B cell (primary cell): ENCODE results near the gene UPF3A. TPM values are rescaled to one million over a fixed set of nuclear protein-coding genes. Genes with fewer than 3 reads are reported as not detected.

ENCODE experiments used
- ATAC-seq: fragments of 200-7000 bp; cut with Tn5 transposase; one replicate; pipeline ENCODE4 v1.10.0; 2021; ENCODE audit warnings: low read depth, mild to moderate bottlenecking, moderate number of reproducible peaks, moderate library complexity
- CTCF ChIA-PET: fragments of 350-600 bp; sonication (Branson Sonifier 250); formaldehyde crosslinking; loops from one replicate; lab custom pipeline; 2021; ENCODE audit warnings: antibody characterized with exemption, inconsistent platforms; lab: Charles Lee
- POLR2A ChIA-PET: fragments of 350-600 bp; sonication (Branson Sonifier 250); formaldehyde crosslinking; loops from one replicate; lab custom pipeline; 2021; ENCODE audit warnings: antibody characterized with exemption; lab: Charles Lee
- DNase-seq: peaks from one replicate; pipeline ENCODE4 v3.0.0; 2013
- H2AFZ ChIP-seq: 2 replicates; pipeline ENCODE4 v1.6.1; 2012; ENCODE audit warnings: mild to moderate bottlenecking, low read depth, low read length; ENCODE audit not compliant: insufficient read depth, poor library complexity, severe bottlenecking
- H3K27ac ChIP-seq, 2 donors: 1 replicate in 1 of 2; 2 replicates in 1 of 2; pipeline ENCODE4 v1.5.1; 2012 to 2013; ENCODE audit warnings: low read length in 2 of 2, mild to moderate bottlenecking in 2 of 2, moderate library complexity in 1 of 2
- H3K27me3 ChIP-seq, 4 experiments: fragments of 200-600 bp in 1 of 4; sonication (generic) in 1 of 4; replicated peaks in 1 of 4; 1 replicate in 2 of 4; 2 replicates in 2 of 4; pipeline versions ENCODE4 v1.6.1 to v1.7.0; 2013 to 2016; ENCODE audit warnings: low read length in 3 of 4, mild to moderate bottlenecking in 2 of 4, mixed read lengths in 1 of 4, moderate library complexity in 1 of 4; ENCODE audit not compliant: insufficient read depth in 4 of 4, control insufficient read depth in 3 of 4; ENCODE audit errors: control extremely low read depth in 1 of 4
- H3K36me3 ChIP-seq, 2 experiments: replicated peaks in 1 of 2; 1 replicate in 1 of 2; 2 replicates in 1 of 2; pipeline versions ENCODE4 v1.6.1 to v1.7.1; 2013; ENCODE audit warnings: low read length in 1 of 2; ENCODE audit not compliant: insufficient read depth in 2 of 2, control insufficient read depth in 1 of 2; ENCODE audit errors: control extremely low read depth in 1 of 2, extremely low read depth in 1 of 2
- H3K4me1 ChIP-seq, 2 donors: fragments of 200-600 bp in 1 of 2; sonication (generic) in 1 of 2; 1 replicate in 1 of 2; 2 replicates in 1 of 2; pipeline versions ENCODE4 v1.5.1 to v1.6.1; 2013 to 2017; ENCODE audit warnings: low read length in 2 of 2; ENCODE audit not compliant: control insufficient read depth in 2 of 2, insufficient read depth in 2 of 2
- H3K4me2 ChIP-seq: replicated peaks from 2 replicates; pipeline ENCODE3; 2012; ENCODE audit warnings: mild to moderate bottlenecking, low read depth, low read length; ENCODE audit not compliant: poor library complexity, severe bottlenecking
- H3K4me3 ChIP-seq, 5 experiments: fragments of 200-600 bp in 1 of 5; sonication (generic) in 1 of 5; 1 replicate in 3 of 5; 2 replicates in 2 of 5; pipeline versions ENCODE4 v1.5.1 to v1.7.0; 2011 to 2016; ENCODE audit warnings: low read length in 4 of 5, mild to moderate bottlenecking in 4 of 5, low read depth in 2 of 5, control low read depth in 1 of 5, moderate library complexity in 1 of 5; ENCODE audit not compliant: insufficient read depth in 1 of 5; ENCODE audit errors: control extremely low read depth in 1 of 5, extremely low read depth in 1 of 5
- H3K79me2 ChIP-seq: fragments of 200-600 bp; sonication (generic); one replicate; pipeline ENCODE4 v1.6.0; 2016; ENCODE audit warnings: low read length; ENCODE audit not compliant: control insufficient read depth, insufficient read depth
- H3K9ac ChIP-seq: fragments of 200-600 bp; sonication (generic); 2 replicates; pipeline ENCODE4 v1.6.1; 2017; ENCODE audit warnings: mild to moderate bottlenecking, low read length, moderate library complexity
- H3K9me3 ChIP-seq, 3 donors: one replicate each; pipeline versions ENCODE4 v1.6.1 to v1.7.1; 2013; ENCODE audit warnings: low read length in 2 of 3; ENCODE audit not compliant: control insufficient read depth in 2 of 3, insufficient read depth in 1 of 3; ENCODE audit errors: control extremely low read depth in 1 of 3
- H4K20me1 ChIP-seq: 2 replicates; pipeline ENCODE4 v1.6.0; 2012; ENCODE audit warnings: mild to moderate bottlenecking, low read length; ENCODE audit not compliant: insufficient read depth, control insufficient read depth, poor library complexity, severe bottlenecking
- H3K27ac Mint-ChIP-seq: one replicate; pipeline ENCODE4 v1.8.0; 2021; ENCODE audit warnings: mixed read lengths
- H3K27me3 Mint-ChIP-seq: one replicate; pipeline ENCODE4 v1.8.0; 2021; ENCODE audit warnings: mixed read lengths
- H3K4me1 Mint-ChIP-seq: one replicate; pipeline ENCODE4 v1.8.0; 2021; ENCODE audit warnings: mixed read lengths
- H3K4me3 Mint-ChIP-seq: one replicate; pipeline ENCODE4 v1.8.0; 2021; ENCODE audit warnings: mixed read lengths
- H3K9me3 Mint-ChIP-seq: one replicate; pipeline ENCODE4 v1.8.0; 2022; ENCODE audit warnings: mixed read lengths; ENCODE audit not compliant: insufficient read depth
- EZH2 ChIP-seq: IDR thresholded peaks from 2 replicates; pipeline ENCODE4 v1.6.1; 2012; ENCODE audit warnings: borderline replicate concordance, low read depth, mild to moderate bottlenecking, moderate library complexity, low read length; ENCODE audit not compliant: insufficient read depth, poor library complexity, severe bottlenecking
- WGBS: methylation state at CpG from one replicate; pipeline ENCODE4 v1.1.5; 2013; ENCODE audit warnings: missing lambda C conversion rate; ENCODE audit not compliant: insufficient coverage; 5-methylcytosine and 5-hydroxymethylcytosine counted together
- intact Hi-C: fragments of 100-400 bp; cut with micrococcal nuclease; formaldehyde crosslinking; loops from one replicate; pipeline ENCODE4 v1.10.0; 2022
- polyA plus RNA-seq: library from polyadenylated mRNA; depleted of rRNA; stranded (reverse); fragments of >200 nt; gene quantifications from 2 replicates; pipeline ENCODE4 v1.2.3, GENCODE V29; 2012
- total RNA-seq, 2 donors: library from RNA; stranded (reverse); fragments of 120-200 nt in 1 of 2; gene quantifications; 1 replicate in 1 of 2; 2 replicates in 1 of 2; pipeline versions ENCODE4 v1.2.3 to v1.2.4, GENCODE V29; 2013 to 2022
- TF ChIP-seq, protein P1 (sequence below): fragments of 200-600 bp; IDR thresholded peaks from one replicate; pipeline ENCODE4 v1.8.0; 2022; ENCODE audit warnings: antibody characterized with exemption, mild to moderate bottlenecking

UPF3A gene
- total and polyA plus RNA-seq, 2 donors (not counting 1 experiment from before 2014, with no cell fraction given): 72.9 to 109 TPM

DNA sequence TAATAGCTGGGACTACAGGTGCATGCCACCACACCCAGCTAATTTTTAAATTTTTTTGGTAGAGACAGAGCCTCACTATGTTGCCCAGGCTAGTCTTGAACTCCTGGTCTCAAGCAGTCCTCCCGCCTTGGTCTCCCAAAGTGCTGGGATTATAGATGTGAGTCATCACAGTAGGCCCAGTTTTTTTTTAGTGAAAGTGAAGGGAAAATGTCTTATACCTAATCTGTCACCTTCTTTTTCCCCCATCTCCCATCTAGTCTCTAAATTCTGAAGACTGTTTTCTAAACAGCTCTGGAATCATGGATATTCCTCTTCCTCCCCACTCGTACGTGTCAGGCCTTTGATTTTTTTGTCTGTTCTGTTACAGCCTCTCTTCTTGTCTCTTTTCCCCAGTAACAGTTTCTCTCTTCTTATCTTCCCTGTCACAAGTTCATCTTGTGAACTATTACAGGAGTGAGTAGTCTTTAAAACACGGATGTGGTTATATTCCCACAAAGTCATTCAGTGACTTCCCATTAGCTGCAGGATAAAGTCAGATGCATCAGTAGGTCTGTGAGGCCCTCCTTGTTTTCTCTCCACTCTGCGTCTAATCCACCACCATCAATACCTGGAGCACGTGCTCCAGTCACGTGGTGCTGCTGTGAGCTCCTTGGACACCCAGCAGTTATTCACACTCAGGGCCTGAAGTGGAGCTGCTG, 43.8 kb upstream of the UPF3A start:
- Histone ChIP-seq H3K4me3 (no peak overlapping the region), H2AFZ (no peak overlapping the region), H3K4me2 (no peak overlapping the region), H3K9ac (no peak overlapping the region), H3K79me2 (peaks cover 32% of the 10 kb centered on the region), H3K36me3 (peaks cover 7 to 50% of the 10 kb centered on the region in 2 experiments), H3K4me1 (peaks cover 9 to 10% of the 10 kb centered on the region in 2 donors), H3K27me3 (no peaks in the 10 kb centered on the region), H3K27ac (no peak overlapping the region), H3K9me3 (no peaks in the 10 kb centered on the region), H4K20me1 (peaks cover 48% of the 10 kb centered on the region)
- Mint-ChIP-seq H3K27ac (no peak overlapping the region), H3K27me3 (no peaks in the 10 kb centered on the region), H3K9me3 (no peaks in the 10 kb centered on the region), H3K4me1 (peaks cover 25% of the 10 kb centered on the region), H3K4me3 (peak overlapping the region; percentile 11)
- intact Hi-C loops: no loop called here
- POLR2A ChIA-PET: no interaction called here
- DNase-seq (no peak), ATAC-seq (no peak)
- 97% methylated on average over 6 of the region's 7 CpGs for WGBS
- no peak for TF ChIP-seq EZH2
- TF ChIP-seq, protein P1, sequence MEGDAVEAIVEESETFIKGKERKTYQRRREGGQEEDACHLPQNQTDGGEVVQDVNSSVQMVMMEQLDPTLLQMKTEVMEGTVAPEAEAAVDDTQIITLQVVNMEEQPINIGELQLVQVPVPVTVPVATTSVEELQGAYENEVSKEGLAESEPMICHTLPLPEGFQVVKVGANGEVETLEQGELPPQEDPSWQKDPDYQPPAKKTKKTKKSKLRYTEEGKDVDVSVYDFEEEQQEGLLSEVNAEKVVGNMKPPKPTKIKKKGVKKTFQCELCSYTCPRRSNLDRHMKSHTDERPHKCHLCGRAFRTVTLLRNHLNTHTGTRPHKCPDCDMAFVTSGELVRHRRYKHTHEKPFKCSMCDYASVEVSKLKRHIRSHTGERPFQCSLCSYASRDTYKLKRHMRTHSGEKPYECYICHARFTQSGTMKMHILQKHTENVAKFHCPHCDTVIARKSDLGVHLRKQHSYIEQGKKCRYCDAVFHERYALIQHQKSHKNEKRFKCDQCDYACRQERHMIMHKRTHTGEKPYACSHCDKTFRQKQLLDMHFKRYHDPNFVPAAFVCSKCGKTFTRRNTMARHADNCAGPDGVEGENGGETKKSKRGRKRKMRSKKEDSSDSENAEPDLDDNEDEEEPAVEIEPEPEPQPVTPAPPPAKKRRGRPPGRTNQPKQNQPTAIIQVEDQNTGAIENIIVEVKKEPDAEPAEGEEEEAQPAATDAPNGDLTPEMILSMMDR: no peak
- CTCF ChIA-PET: no interaction called here

DNA sequence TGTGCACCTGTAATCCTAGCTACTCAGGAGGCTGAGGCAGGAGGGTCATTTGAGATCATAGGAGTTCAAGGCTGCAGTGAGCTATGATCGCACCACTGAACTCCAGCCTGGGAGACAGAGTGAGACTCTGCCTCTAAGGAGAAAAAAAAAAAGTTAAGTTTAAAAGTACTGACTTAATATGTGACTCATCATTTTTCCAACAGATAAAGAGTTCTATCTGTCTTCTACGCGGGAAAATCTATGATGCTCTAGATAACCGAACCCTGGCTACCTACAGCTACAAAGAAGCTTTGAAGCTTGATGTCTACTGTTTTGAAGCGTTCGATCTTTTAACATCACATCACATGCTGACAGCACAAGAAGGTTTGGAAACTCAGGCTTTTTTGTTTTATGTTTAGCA, 39.5 kb upstream of the UPF3A start:
- TF ChIP-seq, protein P1: no peak
- no peak for TF ChIP-seq EZH2
- peaks cover 5% of the 10 kb centered on the region for H3K4me1 Mint-ChIP-seq
- H2AFZ ChIP-seq: no peak overlapping the region
- intact Hi-C loops: no loop called here
- no peaks in the 10 kb centered on the region for H3K27me3 Mint-ChIP-seq
- H3K27me3 ChIP-seq: no peaks in the 10 kb centered on the region
- WGBS: no CpG with 5 or more reads among the region's 6 CpGs
- POLR2A ChIA-PET: no interaction called here
- no peak for DNase-seq
- H3K27ac ChIP-seq: no peak overlapping the region
- peaks cover 17% of the 10 kb centered on the region for H3K79me2 ChIP-seq
- no peak overlapping the region for H3K9ac ChIP-seq
- no peak overlapping the region for H3K4me3 ChIP-seq
- no peak overlapping the region for H3K4me2 ChIP-seq
- H3K4me1 ChIP-seq: no peaks in the 10 kb centered on the region
- no peaks in the 10 kb centered on the region for H3K9me3 Mint-ChIP-seq
- CTCF ChIA-PET: no interaction called here
- H3K36me3 ChIP-seq: peaks cover 25 to 91% of the 10 kb centered on the region in 2 experiments
- ATAC-seq: no peak
- peaks cover 36% of the 10 kb centered on the region for H4K20me1 ChIP-seq
- no peak overlapping the region for H3K27ac Mint-ChIP-seq
- H3K4me3 Mint-ChIP-seq: no peak overlapping the region
- H3K9me3 ChIP-seq: no peaks in the 10 kb centered on the region
